ENCODE measurements around the gene CHTOP.

CHTOP gene

DNA sequence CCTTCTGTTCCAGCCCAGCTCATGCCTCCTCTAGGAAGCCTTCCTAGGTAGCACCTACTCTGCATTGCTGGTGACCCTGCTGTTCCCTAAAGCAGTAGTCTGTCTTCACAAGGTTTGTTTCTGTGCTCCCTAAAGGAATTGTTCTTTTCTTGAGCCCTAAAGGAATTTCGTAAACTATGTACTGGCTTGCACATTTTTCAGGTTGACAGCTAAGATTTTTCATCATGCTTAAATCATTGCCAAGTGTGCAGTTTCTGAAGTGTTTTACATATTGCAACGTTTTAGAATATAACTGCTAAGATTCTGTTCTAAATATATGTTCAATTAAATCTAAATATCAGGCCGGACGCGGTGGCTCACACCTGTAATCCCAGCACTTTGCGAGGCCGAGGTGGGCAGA is 34.0 kb upstream of the CHTOP start:
- Histone ChIP-seq H3K4me2 (ENCODE audit: low read length) (peak overlapping the region; percentile 9; the same call in 1 of the 2 replicates), H4K20me1 (ENCODE audit: insufficient read depth, low read length) (no peaks in the 10 kb centered on the region), H2AFZ (ENCODE audit: low read depth, low read length) (0 out of 2 replicates have a peak overlapping the region, but pooled peaks have one; percentile 26), H3K9me3 (ENCODE audit: insufficient read depth, low read length) (no peaks in the 10 kb centered on the region), H3K9ac (ENCODE audit: low read length) (peak overlapping the region; percentile 20; the same call in 1 of the 2 replicates), H3K27me3 (ENCODE audit: low read depth, low read length) (no peaks in the 10 kb centered on the region), H3K36me3 (replicated peaks; ENCODE audit: low read depth, low read length) (no peaks in the 10 kb centered on the region), H3K79me2 (ENCODE audit: low read length) (no peaks in the 10 kb centered on the region), H3K4me3 (ENCODE audit: low read length) (no peak overlapping the region), H3K4me1 (ENCODE audit: low read length) (peaks cover 59% of the 10 kb centered on the region), H3K27ac (ENCODE audit: low read length) (peak overlapping the region; percentile 95)
- no peak for TF ChIP-seq EZH2phosphoT487 (IDR thresholded peaks at IDR 0.05; ENCODE audit: low read depth)
- TF ChIP-seq, protein P1, sequence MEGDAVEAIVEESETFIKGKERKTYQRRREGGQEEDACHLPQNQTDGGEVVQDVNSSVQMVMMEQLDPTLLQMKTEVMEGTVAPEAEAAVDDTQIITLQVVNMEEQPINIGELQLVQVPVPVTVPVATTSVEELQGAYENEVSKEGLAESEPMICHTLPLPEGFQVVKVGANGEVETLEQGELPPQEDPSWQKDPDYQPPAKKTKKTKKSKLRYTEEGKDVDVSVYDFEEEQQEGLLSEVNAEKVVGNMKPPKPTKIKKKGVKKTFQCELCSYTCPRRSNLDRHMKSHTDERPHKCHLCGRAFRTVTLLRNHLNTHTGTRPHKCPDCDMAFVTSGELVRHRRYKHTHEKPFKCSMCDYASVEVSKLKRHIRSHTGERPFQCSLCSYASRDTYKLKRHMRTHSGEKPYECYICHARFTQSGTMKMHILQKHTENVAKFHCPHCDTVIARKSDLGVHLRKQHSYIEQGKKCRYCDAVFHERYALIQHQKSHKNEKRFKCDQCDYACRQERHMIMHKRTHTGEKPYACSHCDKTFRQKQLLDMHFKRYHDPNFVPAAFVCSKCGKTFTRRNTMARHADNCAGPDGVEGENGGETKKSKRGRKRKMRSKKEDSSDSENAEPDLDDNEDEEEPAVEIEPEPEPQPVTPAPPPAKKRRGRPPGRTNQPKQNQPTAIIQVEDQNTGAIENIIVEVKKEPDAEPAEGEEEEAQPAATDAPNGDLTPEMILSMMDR (IDR thresholded peaks at IDR 0.05; ENCODE audit: low read depth, low read length): no peak

DNA sequence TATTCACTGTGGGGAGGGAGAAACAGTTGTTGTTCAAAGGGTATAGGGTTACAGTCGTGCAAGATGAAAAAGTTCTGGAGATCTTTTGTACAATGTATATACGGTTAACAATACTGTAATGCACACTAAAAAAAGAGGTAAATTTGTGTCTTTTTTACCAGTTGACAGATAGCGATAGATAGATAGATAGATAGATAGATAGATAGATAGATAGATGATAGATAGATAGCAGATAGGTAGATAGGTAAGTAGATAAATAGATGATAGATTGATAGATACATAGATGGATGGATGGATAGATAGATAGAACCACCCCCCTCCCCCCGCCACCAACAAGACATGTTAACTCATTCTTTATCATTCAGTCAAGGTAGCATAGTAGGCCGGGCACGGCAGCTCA is 31.1 kb upstream of the CHTOP start:
- Histone ChIP-seq H3K4me1 (ENCODE audit: low read length) (peaks cover 63% of the 10 kb centered on the region), H3K4me2 (ENCODE audit: low read length) (no peak overlapping the region), H3K27ac (ENCODE audit: low read length) (no peak overlapping the region), H3K9me3 (ENCODE audit: insufficient read depth, low read length) (no peaks in the 10 kb centered on the region), H3K4me3 (ENCODE audit: low read length) (no peak overlapping the region), H3K79me2 (ENCODE audit: low read length) (no peaks in the 10 kb centered on the region), H3K9ac (ENCODE audit: low read length) (no peak overlapping the region), H2AFZ (ENCODE audit: low read depth, low read length) (no peak overlapping the region), H4K20me1 (ENCODE audit: insufficient read depth, low read length) (no peaks in the 10 kb centered on the region), H3K27me3 (ENCODE audit: low read depth, low read length) (no peaks in the 10 kb centered on the region), H3K36me3 (replicated peaks; ENCODE audit: low read depth, low read length) (no peaks in the 10 kb centered on the region)
- no peak for TF ChIP-seq EZH2phosphoT487 (IDR thresholded peaks at IDR 0.05; ENCODE audit: low read depth)
- TF ChIP-seq, protein P1 (IDR thresholded peaks at IDR 0.05; ENCODE audit: low read depth, low read length): no peak

DNA sequence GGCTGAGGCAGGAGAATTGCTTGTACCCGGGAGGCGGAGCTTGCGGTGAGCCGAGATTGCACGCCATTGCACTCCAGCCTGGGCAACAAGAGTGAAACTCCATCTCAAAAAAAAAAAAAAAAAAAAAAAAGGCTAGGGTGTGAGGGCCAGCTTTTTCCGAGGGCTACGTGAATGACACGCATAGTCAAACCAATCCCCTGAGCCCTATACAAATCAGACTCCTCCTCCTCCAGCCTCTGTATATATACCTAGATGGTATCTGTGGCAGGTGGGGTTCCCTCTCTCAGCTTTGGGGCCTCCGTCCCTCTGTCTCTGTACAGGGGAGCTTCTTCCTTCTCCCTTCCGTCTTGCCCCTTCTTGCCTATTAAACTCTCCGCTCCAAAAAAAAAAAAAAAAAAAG is 27.7 kb upstream of the CHTOP start:
- Histone ChIP-seq H3K27me3 (ENCODE audit: low read depth, low read length) (no peaks in the 10 kb centered on the region), H3K36me3 (replicated peaks; ENCODE audit: low read depth, low read length) (no peaks in the 10 kb centered on the region), H3K4me1 (ENCODE audit: low read length) (peaks cover 40% of the 10 kb centered on the region), H4K20me1 (ENCODE audit: insufficient read depth, low read length) (no peaks in the 10 kb centered on the region), H2AFZ (ENCODE audit: low read depth, low read length) (peak overlapping the region; percentile 52), H3K9ac (ENCODE audit: low read length) (peak overlapping the region; percentile 31; the same call in 1 of the 2 replicates), H3K4me2 (ENCODE audit: low read length) (peak overlapping the region; percentile 46), H3K79me2 (ENCODE audit: low read length) (no peaks in the 10 kb centered on the region), H3K4me3 (ENCODE audit: low read length) (peak overlapping the region; percentile 17; the same call in 1 of the 2 replicates), H3K27ac (ENCODE audit: low read length) (no peak overlapping the region; the same call in 1 of the 2 replicates), H3K9me3 (ENCODE audit: insufficient read depth, low read length) (no peaks in the 10 kb centered on the region)
- TF ChIP-seq, protein P1 (IDR thresholded peaks at IDR 0.05; ENCODE audit: low read depth, low read length): no peak
- no peak for TF ChIP-seq EZH2phosphoT487 (IDR thresholded peaks at IDR 0.05; ENCODE audit: low read depth)

DNA sequence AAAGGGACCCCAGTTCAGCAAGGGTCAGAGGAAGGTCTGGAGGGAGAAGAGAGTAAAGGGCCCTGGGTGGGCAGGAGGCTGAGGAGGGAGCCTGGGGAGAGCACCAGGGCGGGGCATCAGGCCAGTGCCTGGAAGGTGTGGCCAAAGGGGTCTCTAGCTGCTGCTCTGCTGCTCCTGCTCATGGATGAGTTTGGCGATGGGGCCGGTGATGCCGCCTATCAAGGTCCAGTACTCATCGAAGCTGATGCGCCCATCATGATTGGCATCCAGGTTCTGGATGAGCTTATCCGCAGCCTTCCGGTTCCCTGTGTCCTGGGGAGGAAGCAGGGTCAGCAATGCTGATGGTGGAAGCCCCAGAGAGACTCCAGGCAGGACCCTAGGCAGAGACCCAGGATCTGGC is 26.5 kb upstream of the CHTOP start:
- Histone ChIP-seq H2AFZ (ENCODE audit: low read depth, low read length) (no peak overlapping the region), H3K9me3 (ENCODE audit: insufficient read depth, low read length) (no peaks in the 10 kb centered on the region), H3K27me3 (ENCODE audit: low read depth, low read length) (no peaks in the 10 kb centered on the region), H3K36me3 (replicated peaks; ENCODE audit: low read depth, low read length) (no peaks in the 10 kb centered on the region), H3K9ac (ENCODE audit: low read length) (peak overlapping the region; percentile 6; the same call in 1 of the 2 replicates), H4K20me1 (ENCODE audit: insufficient read depth, low read length) (no peaks in the 10 kb centered on the region), H3K4me1 (ENCODE audit: low read length) (peaks cover 35% of the 10 kb centered on the region), H3K4me2 (ENCODE audit: low read length) (no peak overlapping the region), H3K27ac (ENCODE audit: low read length) (no peak overlapping the region), H3K4me3 (ENCODE audit: low read length) (no peak overlapping the region), H3K79me2 (ENCODE audit: low read length) (no peaks in the 10 kb centered on the region)
- TF ChIP-seq EZH2phosphoT487 (IDR thresholded peaks at IDR 0.05; ENCODE audit: low read depth): no peak
- TF ChIP-seq, protein P1 (IDR thresholded peaks at IDR 0.05; ENCODE audit: low read depth, low read length): no peak
